Renal cortex interstitium (tissue), 11 donors: ENCODE data around the gene LAMTOR2. TPM values are rescaled to one million over a fixed set of nuclear protein-coding genes. Genes with fewer than 3 reads are reported as not detected.

Source experiments
- DNase-seq, 11 donors: peaks; one replicate each; pipeline ENCODE4 v3.0.0-alpha.2; 2013; ENCODE audit warnings: low read depth in 9 of 11, low spot score in 4 of 11; ENCODE audit errors: extremely low read depth in 1 of 11
- polyA plus RNA-seq, 3 donors: library from polyadenylated mRNA; unstranded; fragments of 120-200 nt; gene quantifications; one replicate each; pipeline ENCODE4 v1.2.1, GENCODE V29; 2013; ENCODE audit not compliant: insufficient read length in 3 of 3

The LAMTOR2 gene
- polyA plus RNA-seq, 3 donors: 51.4 to 65.5 (median 58.1) TPM

- no peak for DNase-seq
Measured at GRCh38 chr1:156104861-156105832, 50.6 kb downstream of the LAMTOR2 start.

- no peak for DNase-seq
Measured at GRCh38 chr1:156106624-156107488, 52.3 kb downstream of the LAMTOR2 start.

- DNase-seq: no peak
Measured at GRCh38 chr1:156108057-156108456, 53.5 kb downstream of the LAMTOR2 start.

Other genes with a start within 250 kb of the LAMTOR2 start
- gene GON4L, start 197.6 kb upstream of the LAMTOR2 start, polyA plus RNA-seq: 10 to 100 TPM; 46.5 to 64.7 (median 52.0) TPM
- 10 to 100 TPM; 18.0 to 20.0 (median 18.9) TPM for gene SYT11, start 195.2 kb upstream of the LAMTOR2 start, polyA plus RNA-seq
- 10 to 100 TPM; 49.2 to 56.8 (median 50.6) TPM for gene RIT1, start 143.4 kb upstream of the LAMTOR2 start, polyA plus RNA-seq
- gene KHDC4, start 120.4 kb upstream of the LAMTOR2 start, polyA plus RNA-seq: 10 to 100 TPM; 48.4 to 81.3 (median 52.5) TPM
- under 1 TPM in 2 of 3 donors, not detected in 1; 0.09 to 0.25 TPM for gene RXFP4, start 113.1 kb upstream of the LAMTOR2 start, polyA plus RNA-seq
- 10 to 100 TPM; 75.4 to 82.0 (median 77.6) TPM for gene ARHGEF2, start 76.2 kb upstream of the LAMTOR2 start, polyA plus RNA-seq
- 100 to 1,000 TPM; 351 to 415 (median 404) TPM for gene SSR2, start 33.8 kb upstream of the LAMTOR2 start, polyA plus RNA-seq
- 10 to 100 TPM; 53.3 to 57.8 (median 53.7) TPM for gene UBQLN4, start 984 bp upstream of the LAMTOR2 start, polyA plus RNA-seq
- gene RAB25, start 6.4 kb downstream of the LAMTOR2 start, polyA plus RNA-seq: 10 to 100 TPM; 46.2 to 67.0 (median 47.6) TPM
- 10 to 100 TPM; 42.4 to 54.4 (median 48.0) TPM for gene MEX3A, start 27.7 kb downstream of the LAMTOR2 start, polyA plus RNA-seq
- gene LMNA, start 59.9 kb downstream of the LAMTOR2 start, polyA plus RNA-seq: 100 to 1,000 TPM in 1 of 3 donors, 10 to 100 TPM in 2; 67.7 to 140 (median 93.9) TPM
- 10 to 100 TPM; 16.6 to 27.8 (median 18.4) TPM for gene SEMA4A, start 98.8 kb downstream of the LAMTOR2 start, polyA plus RNA-seq
- gene SLC25A44, start 139.3 kb downstream of the LAMTOR2 start, polyA plus RNA-seq: 10 to 100 TPM; 26.1 to 36.0 (median 32.3) TPM
- 10 to 100 TPM; 79.5 to 96.1 (median 93.1) TPM for gene PMF1, start 158.2 kb downstream of the LAMTOR2 start, polyA plus RNA-seq
- 1 to 10 TPM; 2.1 to 6.7 (median 2.3) TPM for gene BGLAP, start 187.4 kb downstream of the LAMTOR2 start, polyA plus RNA-seq
- 1 to 10 TPM; 4.3 to 7.0 (median 5.1) TPM for gene PAQR6, start 193.3 kb downstream of the LAMTOR2 start, polyA plus RNA-seq
- 10 to 100 TPM; 53.7 to 67.6 (median 66.5) TPM for gene SMG5, start 228.0 kb downstream of the LAMTOR2 start, polyA plus RNA-seq
- 1 to 10 TPM; 5.8 to 6.6 (median 6.5) TPM for gene TMEM79, start 229.5 kb downstream of the LAMTOR2 start, polyA plus RNA-seq
- 10 to 100 TPM; 52.1 to 71.2 (median 64.5) TPM for gene GLMP, start 240.9 kb downstream of the LAMTOR2 start, polyA plus RNA-seq
- gene VHLL, start 244.5 kb downstream of the LAMTOR2 start, polyA plus RNA-seq: not detected